ENCODE measurements around the gene PTPN13.
"Not testable (repeated sequence)": the region's sequence is repeated elsewhere in the genome, so short reads cannot be mapped to it uniquely, and the experiment has no call there.

Gene PTPN13

GRCh38 chr4:86678796-86679195 lies 84.7 kb downstream of the PTPN13 start:
- intact Hi-C loops (cut with DNase I) = no loop called here

GRCh38 chr4:86679441-86679840 lies 85.3 kb downstream of the PTPN13 start:
- intact Hi-C loops (cut with DNase I) = no loop called here

More at GRCh38 chr4:86678796-86679195, 84.7 kb downstream of the PTPN13 start:
- DNase-seq = no peak

GRCh38 chr4:86683167-86683566 lies 89.1 kb downstream of the PTPN13 start:
- DNase-seq = no peak
- intact Hi-C loops (cut with DNase I) = no loop called here

More at GRCh38 chr4:86679441-86679840, 85.3 kb downstream of the PTPN13 start:
- no peak for DNase-seq

DNA sequence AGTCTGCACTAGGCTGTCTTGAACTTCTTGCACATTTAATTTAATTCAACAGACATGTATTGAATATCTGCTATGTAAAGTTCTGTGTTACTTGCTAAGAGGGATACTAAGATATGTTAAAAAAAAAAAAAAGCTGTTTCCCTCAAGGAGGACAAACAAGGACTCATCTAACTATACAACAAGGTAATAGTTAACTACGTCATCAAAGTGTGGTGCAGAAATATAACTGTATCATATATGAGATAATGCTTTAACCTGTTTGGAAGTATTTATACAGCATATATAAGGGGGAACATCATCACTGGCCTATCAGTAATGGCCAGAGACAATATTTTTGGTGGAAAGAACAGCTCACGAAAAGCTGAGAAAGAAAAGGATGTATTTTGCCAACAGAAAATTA lies 89.9 kb downstream of the PTPN13 start:
- intact Hi-C loops (cut with DNase I) = no loop called here
- DNase-seq = no peak

GRCh38 chr4:86685401-86685800 lies 91.3 kb downstream of the PTPN13 start:
- intact Hi-C loops (cut with DNase I) = no loop called here
- no peak for DNase-seq

DNA sequence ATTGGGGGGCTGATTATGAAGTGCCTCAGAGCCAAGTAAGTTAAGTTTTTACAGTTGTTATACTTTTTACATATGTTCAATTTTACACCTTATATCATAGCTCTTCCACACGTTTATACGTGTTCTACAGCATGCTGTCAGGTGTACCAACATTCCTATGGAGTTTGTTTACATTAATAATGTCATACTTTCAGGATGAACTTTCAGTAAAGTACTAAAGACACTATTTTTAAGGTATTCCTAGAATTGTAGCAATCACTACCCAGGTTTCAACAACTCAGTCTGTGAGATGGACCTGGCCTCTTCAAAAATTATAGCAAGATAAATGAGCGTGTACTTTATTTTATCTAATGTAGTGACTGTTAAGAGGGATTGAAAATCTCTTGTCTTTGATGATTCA lies 92.6 kb downstream of the PTPN13 start:
- no peak for DNase-seq
- intact Hi-C loops (cut with DNase I) = no loop called here

DNA sequence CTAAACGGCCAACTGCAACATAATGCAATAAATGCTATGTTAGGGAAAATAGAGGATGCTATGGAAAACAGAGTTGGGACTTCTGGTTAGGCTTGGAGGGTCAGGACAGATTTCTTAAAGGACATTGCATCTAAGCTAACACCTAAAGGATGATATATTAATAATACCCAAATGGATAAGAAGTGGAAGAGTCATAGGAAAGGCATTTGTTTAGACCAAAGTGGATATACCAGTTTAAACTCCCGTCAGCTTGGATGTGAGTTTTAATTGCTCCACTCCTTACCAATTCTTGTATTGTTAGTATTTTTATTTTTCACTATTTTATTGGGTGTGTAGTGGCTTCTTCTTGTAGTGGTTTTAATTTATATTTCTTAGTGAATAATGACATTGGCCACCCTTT lies 93.9 kb downstream of the PTPN13 start:
- intact Hi-C loops (cut with DNase I) = no loop called here
- no peak for DNase-seq

- no peak for DNase-seq
- intact Hi-C loops (cut with DNase I) = no loop called here
Observed at GRCh38 chr4:86704601-86705000, 110.5 kb downstream of the PTPN13 start.

GRCh38 chr4:86706923-86707597 lies 112.9 kb downstream of the PTPN13 start:
- peak in 30 of 42 donors; percentile 7 to 90 (median 48) for DNase-seq
- intact Hi-C loops (cut with DNase I) = no loop called here

GRCh38 chr4:86717651-86718050 lies 123.5 kb downstream of the PTPN13 start:
- intact Hi-C loops (cut with DNase I) = loop anchor here (10.0 kb wide), 1 partner anchor 103 kb away; no protein-coding TSS in a partner anchor

GRCh38 chr4:86718152-86718551 lies 124.0 kb downstream of the PTPN13 start:
- intact Hi-C loops (cut with DNase I) = loop anchor here (10.0 kb wide), 1 partner anchor 103 kb away; no protein-coding TSS in a partner anchor
- DNase-seq = no peak

More at GRCh38 chr4:86717651-86718050, 123.5 kb downstream of the PTPN13 start:
- DNase-seq = no peak

GRCh38 chr4:86719149-86719548 lies 125.0 kb downstream of the PTPN13 start:
- intact Hi-C loops (cut with DNase I) = loop anchor here (10.0 kb wide), 1 partner anchor 104 kb away; no protein-coding TSS in a partner anchor

DNA sequence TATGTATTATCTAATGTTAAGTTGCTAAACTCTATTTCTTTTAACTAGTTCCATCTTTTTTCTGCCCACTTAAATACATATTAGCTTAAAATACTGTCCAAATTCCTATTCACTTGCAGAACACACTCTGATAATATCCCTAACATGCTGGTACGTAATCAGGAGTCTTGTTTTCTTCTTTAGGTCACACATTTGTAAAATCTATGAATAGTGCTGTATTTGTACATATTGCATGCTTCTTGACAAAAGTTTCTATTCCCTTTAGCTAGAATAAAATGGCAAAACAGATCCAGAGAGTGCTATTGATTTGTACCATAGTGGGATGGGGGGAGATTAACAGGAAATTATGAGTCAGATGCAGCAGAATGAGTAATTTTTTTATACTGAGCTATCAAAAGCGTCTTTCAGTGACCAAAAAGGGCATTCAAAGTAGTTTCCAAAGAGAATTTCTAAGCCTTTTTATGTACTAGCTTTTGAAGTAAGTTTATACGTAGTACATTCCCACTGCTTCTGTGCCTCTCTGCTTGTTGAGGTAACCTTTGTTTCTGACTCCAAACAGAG lies 126.5 kb downstream of the PTPN13 start:
- peak in 2 of 42 donors; percentile 4 to 16 for DNase-seq
- intact Hi-C loops (cut with DNase I) = no loop called here

More at GRCh38 chr4:86719149-86719548, 125.0 kb downstream of the PTPN13 start:
- not testable (repeated sequence) for DNase-seq

GRCh38 chr4:86721412-86721811 lies 127.3 kb downstream of the PTPN13 start:
- DNase-seq = no peak
- intact Hi-C loops (cut with DNase I) = no loop called here

DNA sequence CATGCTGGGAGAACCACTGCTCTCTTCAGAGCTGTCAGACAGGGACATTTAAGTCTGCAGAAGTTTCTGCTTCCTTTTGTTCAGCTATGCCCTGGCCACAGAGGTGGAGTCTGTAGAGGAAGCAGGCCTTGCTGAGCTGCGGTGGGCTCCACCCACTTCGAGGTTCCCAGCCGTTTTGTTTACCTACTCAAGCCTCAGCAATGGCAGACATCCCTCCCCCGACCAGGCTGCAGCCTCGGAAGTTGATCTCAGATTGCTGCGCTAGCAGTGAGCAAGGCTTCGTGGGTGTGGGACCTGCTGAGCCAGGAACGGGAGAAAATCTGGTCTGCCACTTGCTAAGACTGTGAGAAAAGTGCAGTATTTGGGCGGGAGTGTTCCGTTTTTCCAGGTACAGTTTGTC lies 136.2 kb downstream of the PTPN13 start:
- intact Hi-C loops (cut with DNase I) = no loop called here
- peak in 2 of 42 donors; percentile 8 to 36 for DNase-seq

- intact Hi-C loops (cut with DNase I) = no loop called here
Observed at GRCh38 chr4:86737244-86737643, 143.1 kb downstream of the PTPN13 start.

GRCh38 chr4:86741846-86742245 lies 147.7 kb downstream of the PTPN13 start:
- intact Hi-C loops (cut with DNase I) = no loop called here
- no peak for DNase-seq

More at GRCh38 chr4:86737244-86737643, 143.1 kb downstream of the PTPN13 start:
- DNase-seq = no peak

DNA sequence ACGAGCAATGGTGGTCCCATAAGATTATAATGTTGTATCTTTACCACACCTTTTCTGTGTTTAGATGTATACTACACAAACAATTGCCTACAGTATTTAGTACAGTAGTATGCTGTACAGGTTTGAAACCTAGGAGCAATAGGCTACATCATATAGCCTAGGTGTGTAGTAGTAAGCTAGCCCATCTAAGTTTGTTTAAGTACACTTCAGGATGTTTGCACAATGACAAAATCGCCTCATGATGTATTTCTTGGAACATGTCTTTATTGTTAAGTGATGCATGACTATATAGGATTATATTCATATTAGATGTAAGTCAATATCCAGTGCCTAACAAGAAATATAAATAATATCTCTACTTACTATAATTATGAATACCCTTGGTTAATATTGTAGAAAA lies 150.5 kb downstream of the PTPN13 start:
- intact Hi-C loops (cut with DNase I) = no loop called here
- DNase-seq = no peak

DNA sequence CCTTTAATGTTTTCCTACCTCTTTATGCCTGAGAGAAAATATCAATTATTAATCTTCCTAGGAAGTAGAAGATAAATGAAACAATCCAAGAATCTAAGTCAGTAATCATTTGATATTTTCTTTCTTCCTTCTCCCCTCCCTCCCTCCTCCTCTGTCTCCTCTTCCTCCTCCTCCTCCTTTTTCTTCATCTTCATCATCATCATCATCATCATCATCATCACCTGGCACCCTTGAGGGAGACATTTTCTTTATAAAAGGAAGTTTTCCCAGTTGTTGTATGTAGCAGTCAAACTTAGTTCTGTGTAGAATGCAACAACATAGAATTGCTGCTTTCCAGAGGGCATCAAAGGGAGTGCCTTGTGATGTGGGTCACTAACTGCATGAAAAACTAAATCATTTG lies 155.0 kb downstream of the PTPN13 start:
- intact Hi-C loops (cut with DNase I) = no loop called here
- DNase-seq = no peak

DNA sequence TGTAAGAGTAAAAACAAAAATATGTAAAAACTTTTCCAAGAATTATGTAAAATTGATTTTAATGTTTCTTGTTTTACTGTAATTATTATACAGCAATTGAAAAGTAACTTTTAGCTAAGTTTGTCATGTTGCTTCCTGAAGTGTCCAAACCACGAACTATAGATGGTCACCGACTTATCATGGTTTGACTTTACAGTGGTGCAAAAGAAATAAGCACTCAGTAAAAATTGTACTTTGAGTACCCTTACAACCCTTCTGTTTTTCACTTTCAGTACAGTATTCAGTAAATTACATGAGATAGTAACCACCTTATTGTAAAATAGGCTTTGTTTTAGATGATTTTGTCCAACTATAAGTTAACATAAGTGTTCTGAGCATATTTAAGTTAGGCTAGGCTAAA lies 161.3 kb downstream of the PTPN13 start:
- no peak for DNase-seq
- intact Hi-C loops (cut with DNase I) = no loop called here

DNA sequence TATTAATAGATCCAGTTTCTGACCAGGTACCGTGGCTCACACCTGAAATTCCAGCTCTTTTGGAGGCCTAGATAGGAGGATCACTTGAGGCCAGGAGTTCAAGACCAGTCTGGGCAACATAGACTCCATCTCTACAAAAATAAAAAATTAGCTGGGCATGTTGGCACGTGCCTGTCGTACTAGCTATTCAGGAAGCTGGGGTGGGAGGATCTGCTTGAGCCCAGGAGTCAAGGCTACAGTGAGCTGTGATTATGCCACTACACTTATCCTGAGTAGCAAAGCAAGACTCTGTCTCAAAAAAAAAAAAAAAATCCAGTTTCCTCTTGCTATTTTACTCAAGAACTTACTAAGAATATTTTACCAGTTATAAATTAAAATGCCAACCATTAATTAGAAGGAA lies 163.4 kb downstream of the PTPN13 start:
- intact Hi-C loops (cut with DNase I) = no loop called here
- DNase-seq = no peak

Measured in head of caudate nucleus (tissue), 42 donors.